SK-N-SH (cell line): ENCODE measurements around the gene UGGT2. TPM values are rescaled to one million over a fixed set of nuclear protein-coding genes. Genes with fewer than 3 reads are reported as not detected.

Experiments
- CTCF ChIA-PET: fragments of 300-600, 350-600 bp; formaldehyde crosslinking; extraction: SDS; loops from one replicate; lab custom pipeline; 2021; lab: Yijun Ruan, JAX
- POLR2A ChIA-PET: fragments of 350-600 bp; sonication (Branson Sonifier 250); formaldehyde crosslinking; extraction: SDS; loops from one replicate; lab custom pipeline; 2020; ENCODE audit warnings: antibody characterized with exemption, inconsistent platforms; lab: Yijun Ruan, JAX
- DNase-seq: peaks from one replicate; pipeline ENCODE4 v3.0.0; 2012
- H2AFZ ChIP-seq: fragments of 200-600 bp; sonication (generic); 2 replicates; pipeline ENCODE4 v1.8.1; 2016; ENCODE audit warnings: antibody characterized with exemption, mild to moderate bottlenecking, low read depth
- H3F3A ChIP-seq: fragments of 200-600 bp; sonication (generic); replicated peaks from 2 replicates; pipeline ENCODE3; 2016; ENCODE audit warnings: antibody characterized with exemption, mild to moderate bottlenecking; ENCODE audit not compliant: insufficient read depth
- H3K27ac ChIP-seq, 2 experiments: fragments of 200-500 bp in 1 of 2; fragments of 200-600 bp in 1 of 2; sonication (Bioruptor generic) in 1 of 2; sonication (generic), shearing (Covaris generic) in 1 of 2; 2 replicates each; pipeline versions ENCODE4 v1.5.1 to v1.6.1; 2014 to 2016; ENCODE audit warnings: low read depth in 2 of 2, inconsistent platforms in 1 of 2, low read length in 1 of 2, mild to moderate bottlenecking in 1 of 2, mixed read lengths in 1 of 2
- H3K27me3 ChIP-seq: fragments of 200-600 bp; sonication (generic), shearing (Covaris generic); 2 replicates; pipeline ENCODE4 v1.6.1; 2016; ENCODE audit warnings: mixed run types; ENCODE audit not compliant: insufficient read depth
- H3K36me3 ChIP-seq, 2 experiments: fragments of 200-500 bp in 1 of 2; fragments of 200-600 bp in 1 of 2; sonication (Bioruptor generic) in 1 of 2; sonication (generic) in 1 of 2; replicated peaks in 1 of 2; 2 replicates each; pipeline versions ENCODE3 to v1.5.1; 2014 to 2016; ENCODE audit warnings: low read length in 1 of 2, mild to moderate bottlenecking in 1 of 2; ENCODE audit not compliant: insufficient read depth in 2 of 2, control insufficient read depth in 1 of 2
- H3K4me1 ChIP-seq, 2 experiments: fragments of 200-500 bp in 1 of 2; fragments of 200-600 bp in 1 of 2; sonication (Bioruptor generic) in 1 of 2; sonication (generic), shearing (Covaris generic) in 1 of 2; 2 replicates each; pipeline versions ENCODE4 v1.5.1 to v1.6.1; 2014 to 2016; ENCODE audit warnings: low read depth in 1 of 2, low read length in 1 of 2, mixed run types in 1 of 2; ENCODE audit not compliant: insufficient read depth in 2 of 2, control insufficient read depth in 1 of 2
- H3K4me2 ChIP-seq: fragments of 200-600 bp; sonication (generic), shearing (Covaris generic); 2 replicates; pipeline ENCODE4 v1.6.1; 2017; ENCODE audit warnings: mixed run types
- H3K4me3 ChIP-seq, 2 experiments: fragments of 200-500 bp in 1 of 2; fragments of 200-600 bp in 1 of 2; sonication (Bioruptor generic) in 1 of 2; sonication (generic), shearing (Covaris generic) in 1 of 2; 2 replicates each; pipeline versions ENCODE4 v1.5.1 to v1.8.1; 2014 to 2016; ENCODE audit warnings: low read depth in 2 of 2, inconsistent platforms in 1 of 2, low read length in 1 of 2, mild to moderate bottlenecking in 1 of 2, mixed read lengths in 1 of 2, moderate library complexity in 1 of 2
- H3K79me2 ChIP-seq: fragments of 200-600 bp; sonication (generic); 2 replicates; pipeline ENCODE4 v1.8.1; 2017; ENCODE audit warnings: mild to moderate bottlenecking; ENCODE audit not compliant: insufficient read depth
- H3K9ac ChIP-seq: fragments of 200-600 bp; sonication (generic); 2 replicates; pipeline ENCODE4 v1.6.1; 2017; ENCODE audit warnings: mixed run types
- H3K9me2 ChIP-seq: fragments of 200-600 bp; sonication (generic); 2 replicates; pipeline ENCODE4 v1.6.1; 2017; ENCODE audit warnings: mixed run types
- H3K9me3 ChIP-seq: fragments of 200-600 bp; sonication (generic); 2 replicates; pipeline ENCODE4 v1.6.1; 2017; ENCODE audit warnings: mixed run types, mild to moderate bottlenecking, moderate library complexity
- H4K20me1 ChIP-seq: fragments of 200-600 bp; sonication (generic); 2 replicates; pipeline ENCODE4 v1.6.1; 2017; ENCODE audit warnings: mild to moderate bottlenecking, mixed run types; ENCODE audit not compliant: insufficient read depth
- ELF1 ChIP-seq: IDR thresholded peaks from 2 replicates; pipeline ENCODE4 v1.4.0; 2012
- EZH2phosphoT487 ChIP-seq: fragments of 200-600 bp; sonication (generic); IDR thresholded peaks from 2 replicates; pipeline ENCODE4 v1.6.1; 2017; ENCODE audit warnings: low read depth, mixed run types, mild to moderate bottlenecking, antibody characterized with exemption, moderate library complexity, borderline replicate concordance
- FOSL2 ChIP-seq: IDR thresholded peaks from 2 replicates; pipeline ENCODE4 v1.4.0; 2012; ENCODE audit warnings: low read depth, mild to moderate bottlenecking, moderate library complexity, borderline replicate concordance
- GATA2 ChIP-seq: sonication (generic); formaldehyde crosslinking; IDR thresholded peaks from 2 replicates; pipeline ENCODE4 v1.5.0; 2020; ENCODE audit warnings: mild to moderate bottlenecking, missing genetic modification reagents
- POLR2AphosphoS5 ChIP-seq: IDR thresholded peaks from 2 replicates; pipeline ENCODE4 v1.6.1; 2012; ENCODE audit warnings: low read depth, low read length
- RCOR1 ChIP-seq: fragments of 150-350 bp; IDR thresholded peaks from 2 replicates; pipeline ENCODE4 v1.6.1; 2017; ENCODE audit warnings: antibody characterized with exemption, low read length
- RXRA ChIP-seq: IDR thresholded peaks from 2 replicates; pipeline ENCODE4 v1.4.0; 2012; ENCODE audit warnings: low read depth, mild to moderate bottlenecking, borderline replicate concordance
- SMC3 ChIP-seq: IDR thresholded peaks from 2 replicates; pipeline ENCODE4 v1.6.1; 2012; ENCODE audit warnings: low read depth, low read length, improper control_type of control experiment
- TAF1 ChIP-seq: IDR thresholded peaks from 2 replicates; pipeline ENCODE4 v1.6.1; 2012; ENCODE audit warnings: low read depth, mild to moderate bottlenecking, low read length, moderate library complexity, borderline replicate concordance
- USF2 ChIP-seq: fragments of 150-350 bp; IDR thresholded peaks from 2 replicates; pipeline ENCODE4 v1.6.1; 2017; ENCODE audit warnings: antibody characterized with exemption, low read length, low read depth, borderline replicate concordance
- ZBTB33 ChIP-seq: IDR thresholded peaks from 2 replicates; pipeline ENCODE4 v1.4.0; 2012; ENCODE audit warnings: low read depth, borderline replicate concordance
- WGBS: methylation state at CpG from one replicate; pipeline ENCODE4 v1.1.6; 2017; ENCODE audit warnings: low lambda C conversion rate; 5-methylcytosine and 5-hydroxymethylcytosine counted together
- polyA plus RNA-seq, 3 experiments: library from polyadenylated mRNA; depleted of rRNA; stranded (reverse); fragments of >200 nt; gene quantifications; 2 replicates each; pipeline ENCODE4 v1.2.3, GENCODE V29; 2012
- TF ChIP-seq, protein P1 (sequence below): IDR thresholded peaks from 2 replicates; pipeline ENCODE4 v1.4.0; 2012; ENCODE audit warnings: low read depth, borderline replicate concordance
- TF ChIP-seq, protein P2 (sequence below): fragments of 150-350 bp; IDR thresholded peaks from 2 replicates; pipeline ENCODE4 v1.6.1; 2016; ENCODE audit warnings: mild to moderate bottlenecking, low read depth, low read length

The UGGT2 gene
- polyA plus RNA-seq, 1 of the 3 experiments (the other 2 are of a cell fraction): 13.3 TPM

DNA sequence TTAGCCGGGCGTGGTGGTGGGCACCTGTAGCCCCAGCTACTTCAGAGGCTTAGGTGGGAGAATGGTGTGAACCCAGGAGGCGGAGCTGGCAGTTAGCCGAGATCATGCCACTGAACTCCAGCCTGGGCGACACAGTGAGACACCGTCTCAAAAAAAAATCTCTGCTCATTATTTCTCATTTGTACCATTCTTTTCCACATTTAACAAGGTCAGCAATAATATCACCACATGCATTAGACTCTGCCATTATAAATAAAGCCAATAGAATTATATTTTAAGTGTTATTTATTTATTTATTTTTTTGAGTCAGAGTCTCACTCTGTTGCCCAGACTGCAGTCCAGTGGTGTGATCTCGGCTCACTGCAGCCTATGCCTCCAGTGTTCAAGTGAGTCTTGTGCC lies 24.2 kb downstream of the UGGT2 start:
- Histone ChIP-seq H3K4me3 (no peak overlapping the region), H3F3A (peaks cover 12% of the 10 kb centered on the region), H3K36me3 (peaks cover 19 to 26% of the 10 kb centered on the region in 2 experiments), H3K9ac (no peak overlapping the region), H2AFZ (no peak overlapping the region), H3K4me2 (no peak overlapping the region), H3K9me2 (no peaks in the 10 kb centered on the region), H3K27me3 (no peaks in the 10 kb centered on the region), H3K4me1 (peaks cover 0 to 5% of the 10 kb centered on the region in 2 experiments; a peak in 1 of 4 replicates), H3K9me3 (no peaks in the 10 kb centered on the region), H3K27ac (no peak overlapping the region), H4K20me1 (peaks cover 4% of the 10 kb centered on the region; the same call in 1 of the 2 replicates), H3K79me2 (peaks cover 24% of the 10 kb centered on the region)
- WGBS: 98% methylated on average over 7 of the region's 7 CpGs
- TF ChIP-seq, protein P1, sequence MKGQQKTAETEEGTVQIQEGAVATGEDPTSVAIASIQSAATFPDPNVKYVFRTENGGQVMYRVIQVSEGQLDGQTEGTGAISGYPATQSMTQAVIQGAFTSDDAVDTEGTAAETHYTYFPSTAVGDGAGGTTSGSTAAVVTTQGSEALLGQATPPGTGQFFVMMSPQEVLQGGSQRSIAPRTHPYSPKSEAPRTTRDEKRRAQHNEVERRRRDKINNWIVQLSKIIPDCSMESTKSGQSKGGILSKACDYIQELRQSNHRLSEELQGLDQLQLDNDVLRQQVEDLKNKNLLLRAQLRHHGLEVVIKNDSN: no peak
- TF ChIP-seq RCOR1: no peak
- TF ChIP-seq FOSL2: no peak
- no peak for TF ChIP-seq RXRA
- no peak for TF ChIP-seq POLR2AphosphoS5
- TF ChIP-seq USF2: no peak
- TF ChIP-seq, protein P2, sequence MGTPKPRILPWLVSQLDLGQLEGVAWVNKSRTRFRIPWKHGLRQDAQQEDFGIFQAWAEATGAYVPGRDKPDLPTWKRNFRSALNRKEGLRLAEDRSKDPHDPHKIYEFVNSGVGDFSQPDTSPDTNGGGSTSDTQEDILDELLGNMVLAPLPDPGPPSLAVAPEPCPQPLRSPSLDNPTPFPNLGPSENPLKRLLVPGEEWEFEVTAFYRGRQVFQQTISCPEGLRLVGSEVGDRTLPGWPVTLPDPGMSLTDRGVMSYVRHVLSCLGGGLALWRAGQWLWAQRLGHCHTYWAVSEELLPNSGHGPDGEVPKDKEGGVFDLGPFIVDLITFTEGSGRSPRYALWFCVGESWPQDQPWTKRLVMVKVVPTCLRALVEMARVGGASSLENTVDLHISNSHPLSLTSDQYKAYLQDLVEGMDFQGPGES: no peak
- TF ChIP-seq EZH2phosphoT487: no peak
- TF ChIP-seq ELF1: no peak
- no peak for TF ChIP-seq TAF1
- TF ChIP-seq GATA2 (CRISPR knock-in tag): no peak
- no peak for TF ChIP-seq SMC3
- TF ChIP-seq ZBTB33: no peak
- POLR2A ChIA-PET: no interaction called here
- no peak for DNase-seq
- CTCF ChIA-PET: interaction anchor here (1.0 kb wide), 1 partner anchor 9 kb away, joined by 6 read pairs; no protein-coding TSS in a partner anchor
